GM12874 (cell line): Measurements from ENCODE around the gene WDR6.

Experiments used
- CTCF ChIP-seq: IDR thresholded peaks from 2 replicates; pipeline ENCODE4 v1.5.1; 2011; ENCODE audit warnings: low read depth, mild to moderate bottlenecking, control low read depth, low read length, moderate library complexity; ENCODE audit not compliant: insufficient read depth

Gene WDR6

GRCh38 chr3:49013113-49013737 is 6.0 kb downstream of the WDR6 start:
- TF ChIP-seq CTCF: no peak

GRCh38 chr3:49013738-49014660 is 6.8 kb downstream of the WDR6 start:
- TF ChIP-seq CTCF: peak; percentile 79

- TF ChIP-seq CTCF: no peak
These were observed 7.9 kb downstream of the WDR6 start for GRCh38 chr3:49015072-49015471.

GRCh38 chr3:49015765-49016164 is 8.6 kb downstream of the WDR6 start:
- no peak for TF ChIP-seq CTCF

- TF ChIP-seq CTCF: no peak
These were observed 9.4 kb downstream of the WDR6 start for GRCh38 chr3:49016414-49017228.

GRCh38 chr3:49017229-49017970 is 10.2 kb downstream of the WDR6 start:
- TF ChIP-seq CTCF: no peak
